Measurements from ENCODE around the gene PREB.

PREB gene

GRCh38 chr2:27084297-27085061 lies 50.0 kb downstream of the PREB start:
- no peak overlapping the region for H3K4me3 ChIP-seq (replicated peaks; ENCODE audit: low read depth, low read length)
- no peak for DNase-seq (ENCODE audit: low read depth)
- TF ChIP-seq, protein P1, sequence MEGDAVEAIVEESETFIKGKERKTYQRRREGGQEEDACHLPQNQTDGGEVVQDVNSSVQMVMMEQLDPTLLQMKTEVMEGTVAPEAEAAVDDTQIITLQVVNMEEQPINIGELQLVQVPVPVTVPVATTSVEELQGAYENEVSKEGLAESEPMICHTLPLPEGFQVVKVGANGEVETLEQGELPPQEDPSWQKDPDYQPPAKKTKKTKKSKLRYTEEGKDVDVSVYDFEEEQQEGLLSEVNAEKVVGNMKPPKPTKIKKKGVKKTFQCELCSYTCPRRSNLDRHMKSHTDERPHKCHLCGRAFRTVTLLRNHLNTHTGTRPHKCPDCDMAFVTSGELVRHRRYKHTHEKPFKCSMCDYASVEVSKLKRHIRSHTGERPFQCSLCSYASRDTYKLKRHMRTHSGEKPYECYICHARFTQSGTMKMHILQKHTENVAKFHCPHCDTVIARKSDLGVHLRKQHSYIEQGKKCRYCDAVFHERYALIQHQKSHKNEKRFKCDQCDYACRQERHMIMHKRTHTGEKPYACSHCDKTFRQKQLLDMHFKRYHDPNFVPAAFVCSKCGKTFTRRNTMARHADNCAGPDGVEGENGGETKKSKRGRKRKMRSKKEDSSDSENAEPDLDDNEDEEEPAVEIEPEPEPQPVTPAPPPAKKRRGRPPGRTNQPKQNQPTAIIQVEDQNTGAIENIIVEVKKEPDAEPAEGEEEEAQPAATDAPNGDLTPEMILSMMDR (IDR thresholded peaks at IDR 0.05; ENCODE audit: low read length, missing control alignments): no peak

GRCh38 chr2:27083410-27084296 lies 50.8 kb downstream of the PREB start:
- H3K4me3 ChIP-seq (replicated peaks; ENCODE audit: low read depth, low read length): no peak overlapping the region
- TF ChIP-seq, protein P1 (IDR thresholded peaks at IDR 0.05; ENCODE audit: low read length, missing control alignments): no peak
- DNase-seq (ENCODE audit: low read depth): no peak

DNA sequence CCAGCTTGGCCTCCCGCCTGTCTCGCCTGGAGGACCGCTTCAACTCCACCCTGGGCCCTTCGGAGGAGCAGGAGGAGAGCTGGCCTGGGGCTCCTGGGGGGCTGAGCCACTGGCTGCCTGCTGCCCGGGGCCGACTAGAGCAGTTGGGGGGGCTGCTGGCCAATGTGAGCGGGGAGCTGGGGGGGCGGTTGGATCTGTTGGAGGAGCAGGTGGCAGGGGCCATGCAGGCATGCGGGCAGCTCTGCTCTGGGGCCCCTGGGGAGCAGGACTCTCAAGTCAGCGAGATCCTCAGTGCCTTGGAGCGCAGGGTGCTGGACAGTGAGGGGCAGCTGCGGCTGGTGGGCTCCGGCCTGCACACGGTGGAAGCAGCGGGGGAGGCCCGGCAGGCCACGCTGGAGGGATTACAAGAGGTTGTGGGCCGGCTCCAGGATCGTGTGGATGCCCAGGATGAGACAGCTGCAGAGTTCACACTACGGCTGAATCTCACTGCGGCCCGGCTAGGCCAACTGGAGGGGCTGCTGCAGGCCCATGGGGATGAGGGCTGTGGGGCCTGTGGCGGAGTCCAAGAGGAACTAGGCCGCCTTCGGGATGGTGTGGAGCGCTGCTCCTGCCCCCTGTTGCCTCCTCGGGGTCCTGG lies 51.5 kb downstream of the PREB start:
- DNase-seq (ENCODE audit: low read depth): no peak
- TF ChIP-seq, protein P1 (IDR thresholded peaks at IDR 0.05; ENCODE audit: low read length, missing control alignments): no peak
- H3K4me3 ChIP-seq (replicated peaks; ENCODE audit: low read depth, low read length): no peak overlapping the region

GRCh38 chr2:27081984-27082772 lies 52.3 kb downstream of the PREB start:
- no peak for DNase-seq (ENCODE audit: low read depth)
- H3K4me3 ChIP-seq (replicated peaks; ENCODE audit: low read depth, low read length): no peak overlapping the region
- TF ChIP-seq, protein P1 (IDR thresholded peaks at IDR 0.05; ENCODE audit: low read length, missing control alignments): no peak

All from fibroblast of pulmonary artery (primary cell).